ENCODE measurements around the gene XPNPEP2. TPM values are rescaled to one million over a fixed set of nuclear protein-coding genes. Genes with fewer than 3 reads are reported as not detected.

Gene XPNPEP2
- polyA plus RNA-seq, 10 donors, result 3.6 to 6.3 (median 4.6) TPM

GRCh38 chrX:129749069-129749468, 10.3 kb downstream of the XPNPEP2 start:
- DNase-seq, result no peak

- DNase-seq, result no peak
Measured at GRCh38 chrX:129750971-129751370, 12.2 kb downstream of the XPNPEP2 start.

- no peak for DNase-seq
Measured at GRCh38 chrX:129754056-129755024, 15.6 kb downstream of the XPNPEP2 start.

DNA sequence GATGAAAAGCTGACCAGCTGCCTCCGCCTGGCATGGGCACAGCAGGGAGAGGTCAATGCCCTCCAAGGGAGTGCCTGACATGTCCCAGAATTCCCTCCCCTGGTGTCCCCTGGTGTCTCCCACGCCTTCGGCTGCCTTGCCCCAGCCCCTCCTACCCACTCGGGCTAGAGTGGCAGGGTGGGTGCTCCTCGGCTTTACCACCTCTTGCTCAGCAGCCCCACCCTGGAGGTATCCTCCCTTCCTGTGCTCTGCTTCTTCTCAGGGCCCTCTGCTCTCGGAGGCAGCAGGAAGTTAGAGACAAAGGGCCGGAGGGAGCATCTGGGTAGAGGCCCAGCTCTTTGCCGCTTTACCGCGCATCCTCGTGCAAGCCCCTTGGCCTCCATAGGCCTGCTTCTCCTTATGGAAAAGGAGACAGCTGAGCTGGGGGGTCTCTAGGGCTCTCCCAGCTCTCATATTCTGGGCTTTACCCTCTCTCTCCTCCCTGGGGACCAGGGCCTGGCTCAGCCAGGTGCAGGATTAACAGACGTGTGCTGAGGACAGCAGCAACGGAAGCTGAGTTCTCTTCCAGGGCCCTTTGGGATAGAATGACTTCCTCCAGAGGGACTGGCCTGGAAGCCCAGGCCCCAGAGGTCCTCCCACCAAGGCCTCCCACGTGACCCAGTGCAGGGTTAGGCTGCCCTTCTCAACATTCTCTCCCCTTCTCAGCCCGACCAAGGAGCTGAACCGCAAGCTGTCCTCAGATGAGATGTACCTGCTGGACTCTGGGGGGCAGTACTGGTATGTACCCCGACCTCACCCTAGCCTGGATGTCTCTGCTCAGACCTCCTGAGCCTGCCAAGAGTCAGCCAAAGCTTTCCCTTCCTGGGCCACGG, 17.2 kb downstream of the XPNPEP2 start:
- DNase-seq, result no peak

GRCh38 chrX:129759576-129760061, 20.8 kb downstream of the XPNPEP2 start:
- peak in 1 of 3 donors; percentile 35 for DNase-seq

GRCh38 chrX:129760155-129760554, 21.4 kb downstream of the XPNPEP2 start:
- no peak for DNase-seq

DNA sequence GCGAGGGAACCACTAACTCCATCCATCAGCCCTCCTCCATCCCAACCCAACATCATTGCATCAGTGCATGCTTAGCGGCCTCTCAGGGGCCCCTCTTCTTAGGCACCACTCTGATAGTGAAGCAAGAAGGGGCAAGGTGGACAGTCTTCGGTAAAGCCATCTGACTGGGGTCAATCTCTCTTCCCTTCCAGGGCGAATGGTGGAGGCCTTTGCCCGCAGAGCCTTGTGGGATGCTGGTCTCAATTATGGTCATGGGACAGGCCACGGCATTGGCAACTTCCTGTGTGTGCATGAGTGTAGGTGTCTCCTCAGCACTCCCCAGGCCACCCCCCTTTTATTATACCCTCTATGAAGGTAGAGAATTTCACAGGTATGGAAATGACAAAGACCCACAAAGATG, 22.2 kb downstream of the XPNPEP2 start:
- no peak for DNase-seq

- DNase-seq, result no peak
Measured at GRCh38 chrX:129761596-129761995, 22.8 kb downstream of the XPNPEP2 start.

DNA sequence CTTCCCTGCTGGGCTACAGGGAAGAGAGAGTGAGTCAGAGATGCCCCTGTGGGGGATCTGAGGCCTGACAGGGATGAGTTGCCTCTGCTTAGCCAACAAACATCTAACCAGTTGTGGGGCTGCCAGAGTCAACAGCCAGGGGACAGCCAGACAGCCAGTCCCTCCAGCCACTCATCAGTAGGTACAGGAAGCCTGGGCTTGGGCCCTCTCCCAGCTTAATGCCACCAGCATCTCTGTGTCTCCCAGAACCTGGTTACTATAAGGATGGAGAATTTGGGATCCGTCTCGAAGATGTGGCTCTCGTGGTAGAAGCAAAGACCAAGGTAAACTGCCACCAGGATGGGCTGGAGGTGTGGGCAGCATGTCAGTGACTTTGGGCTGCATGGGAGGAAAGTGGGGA, 23.7 kb downstream of the XPNPEP2 start:
- DNase-seq, result no peak

GRCh38 chrX:129763666-129764065, 24.9 kb downstream of the XPNPEP2 start:
- DNase-seq, result no peak

- no peak for DNase-seq
Measured at GRCh38 chrX:129768186-129768585, 29.4 kb downstream of the XPNPEP2 start.

GRCh38 chrX:129768586-129769466, 30.0 kb downstream of the XPNPEP2 start:
- DNase-seq, result peak in 1 of 3 donors; percentile 18

DNA sequence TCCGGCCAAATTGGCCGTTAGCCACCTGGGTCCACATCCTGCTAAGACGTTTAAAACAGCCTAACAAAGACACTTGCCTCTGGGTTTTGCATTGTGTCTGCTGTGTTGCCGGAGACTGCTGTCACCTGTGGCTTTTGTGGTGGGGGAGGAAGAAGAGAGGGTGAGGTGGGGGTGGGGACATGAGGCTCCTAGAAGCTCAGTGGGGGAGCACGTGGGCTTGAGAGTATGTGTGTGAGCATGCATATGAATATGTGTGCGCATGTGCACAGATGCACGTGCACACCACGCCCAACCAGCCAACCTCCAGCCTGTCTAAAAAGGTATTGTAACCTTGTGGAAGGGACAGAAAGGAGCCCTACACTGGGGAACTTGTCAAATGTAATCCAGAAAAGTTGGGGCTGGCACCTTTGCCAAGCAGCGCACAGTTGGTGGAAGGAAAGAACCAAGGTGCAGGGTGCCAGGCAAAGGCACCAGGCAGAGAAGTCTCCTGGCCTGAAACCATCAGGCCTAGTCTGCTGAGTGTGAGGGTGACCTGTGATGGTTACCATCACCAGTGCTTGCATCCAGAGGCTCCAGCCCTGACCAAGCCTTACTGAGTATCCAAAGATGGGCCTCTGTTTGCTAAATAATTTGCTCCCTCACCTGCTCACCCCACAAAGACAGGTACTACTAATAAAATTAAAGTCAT, 30.8 kb downstream of the XPNPEP2 start:
- no peak for DNase-seq

DNA sequence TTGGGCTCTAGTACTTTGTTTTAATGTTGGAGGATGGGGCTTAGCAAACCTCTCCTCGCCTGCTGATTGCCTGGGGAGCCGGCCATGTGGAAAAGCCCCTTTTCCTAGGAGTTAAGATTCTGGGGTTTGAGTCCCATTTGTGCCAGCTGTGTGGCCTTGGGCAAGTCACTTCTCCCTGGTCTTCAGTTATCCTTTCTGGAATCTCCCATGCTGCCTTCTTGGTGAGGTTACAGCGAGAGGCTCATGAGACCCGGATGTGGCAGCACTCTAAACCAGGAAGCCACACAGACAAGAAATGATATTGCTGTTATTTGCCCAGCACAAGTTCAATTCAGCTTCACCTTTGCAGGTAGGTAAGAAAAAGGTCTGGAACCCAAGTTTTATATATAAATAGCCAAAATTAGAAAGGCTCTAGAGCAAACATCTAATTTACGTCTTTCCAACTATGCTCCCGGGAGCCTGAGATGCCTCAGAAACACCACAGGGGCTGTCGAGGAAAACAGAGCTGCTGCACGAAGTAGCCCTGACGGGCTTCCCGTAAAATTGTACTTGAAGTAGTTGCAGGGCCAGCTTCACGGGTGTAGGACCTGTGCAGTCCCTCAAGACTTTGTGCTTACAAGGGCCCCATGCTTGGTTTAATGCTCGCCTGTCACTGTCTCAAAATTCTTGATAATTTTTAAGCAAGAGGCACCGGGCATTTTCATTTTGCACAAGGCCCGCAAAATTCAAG, 32.7 kb downstream of the XPNPEP2 start:
- no peak for DNase-seq

DNA sequence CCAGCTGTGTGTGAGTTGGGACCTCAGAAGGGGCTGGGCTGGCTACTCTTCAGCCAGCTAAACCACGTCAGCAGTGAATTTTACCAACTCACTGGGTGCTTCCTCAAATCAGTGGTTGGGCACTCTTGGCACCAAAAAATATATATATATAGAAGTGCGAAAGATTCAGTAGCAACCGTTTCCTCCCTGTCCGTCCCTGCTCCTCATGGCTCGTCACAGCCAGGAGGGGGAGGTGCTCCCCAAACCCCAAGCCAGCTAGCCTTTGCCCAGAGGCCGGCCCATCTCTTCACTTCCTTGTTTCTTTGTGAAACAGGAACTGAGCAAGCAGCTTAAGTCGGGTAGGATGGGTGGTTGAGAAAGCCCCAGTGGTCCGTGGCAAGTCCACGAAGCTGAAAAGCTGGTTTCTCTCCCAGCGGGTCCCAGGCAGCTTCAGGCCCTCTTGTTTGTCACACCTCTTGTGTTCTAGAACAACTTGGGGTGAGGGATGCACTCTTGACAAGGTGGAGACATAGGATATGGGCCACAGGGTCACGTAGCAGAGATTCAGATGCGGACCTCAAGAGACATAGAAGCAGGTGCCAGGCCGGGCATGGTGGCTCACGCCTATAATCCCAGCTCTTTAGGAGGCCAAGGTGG, 34.1 kb downstream of the XPNPEP2 start:
- peak in 1 of 3 donors; percentile 44 for DNase-seq

DNA sequence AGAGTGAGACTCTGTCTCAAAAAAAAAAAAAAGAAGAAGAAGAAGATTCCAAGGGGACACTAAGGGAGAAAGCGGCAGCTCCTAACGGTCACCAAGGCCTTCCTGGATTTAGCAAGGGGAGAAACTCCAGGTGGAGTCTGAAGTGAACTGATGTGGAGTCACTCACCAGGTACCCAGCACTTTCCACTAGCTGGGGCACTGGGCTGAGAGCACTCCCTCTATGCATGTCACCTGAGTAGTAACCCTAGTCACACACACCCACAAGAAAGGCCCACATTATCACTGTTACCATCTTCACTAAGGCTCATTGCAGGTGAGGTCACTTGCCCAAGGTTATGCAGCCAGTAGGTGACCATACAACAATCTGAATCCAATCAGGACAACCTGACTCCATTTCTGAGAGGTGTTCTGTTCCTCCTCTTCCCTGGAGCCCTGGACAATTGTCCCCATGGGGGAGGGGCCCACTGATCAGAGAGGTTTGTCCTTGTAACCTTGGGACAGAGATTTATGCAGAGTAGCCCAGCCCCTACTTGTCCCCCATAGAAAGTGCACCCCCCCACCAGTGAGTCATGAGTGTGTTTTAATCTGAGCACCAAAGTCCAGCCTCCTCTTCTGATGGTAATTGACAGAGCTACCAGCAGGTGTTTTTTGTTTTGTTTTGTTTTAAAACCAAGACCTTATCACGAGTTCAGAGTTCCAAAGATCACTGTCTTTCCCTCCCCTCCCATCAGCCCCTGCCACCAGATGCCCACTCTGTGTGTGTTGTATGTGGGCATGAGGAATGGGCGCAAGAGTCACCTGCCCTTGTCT, 35.1 kb downstream of the XPNPEP2 start:
- no peak for DNase-seq

DNA sequence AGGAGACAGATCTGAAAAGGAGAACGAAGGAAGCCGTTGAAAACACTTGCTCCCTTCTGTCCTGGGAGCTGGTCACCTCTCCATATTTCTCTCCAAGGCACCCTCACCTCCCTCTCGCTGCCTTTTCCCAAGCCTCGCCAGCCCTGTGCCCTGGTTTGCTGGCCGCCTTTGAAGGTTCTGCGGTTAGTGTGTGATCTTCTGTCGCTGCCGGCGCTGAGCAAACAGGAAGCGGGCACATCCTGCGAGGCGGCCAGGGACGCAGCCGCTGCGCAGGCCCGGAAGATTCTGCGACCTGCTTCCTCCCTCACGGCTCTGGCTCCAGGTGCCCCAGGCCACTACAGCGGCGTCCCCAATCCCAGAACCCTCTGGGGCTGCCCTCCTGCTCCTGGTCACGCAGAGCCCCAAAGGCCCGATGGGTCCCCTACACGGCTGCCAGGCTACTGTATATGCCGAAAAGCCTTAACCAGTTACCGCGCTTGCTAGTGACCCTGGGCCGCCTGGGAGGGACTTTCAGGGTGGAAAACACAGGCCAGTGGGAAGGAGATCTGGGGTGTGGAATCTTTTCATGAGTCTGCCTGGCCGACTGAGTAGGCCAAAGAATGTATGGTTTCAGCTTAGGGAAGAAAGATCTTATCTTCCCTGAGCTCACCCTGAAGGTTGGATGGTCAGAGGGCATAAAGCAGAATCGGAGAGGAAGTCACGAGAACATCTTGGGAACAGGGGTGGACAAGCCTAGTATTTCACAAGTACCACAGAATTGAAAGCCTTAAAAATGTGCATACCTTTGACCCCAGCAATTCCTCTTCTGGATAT, 38.6 kb downstream of the XPNPEP2 start:
- DNase-seq, result no peak
